H9 (cell line): ENCODE data around the gene DIS3L2. TPM values are rescaled to one million over a fixed set of nuclear protein-coding genes. Genes with fewer than 3 reads are reported as not detected.

Source experiments
- DNase-seq: peaks from one replicate; pipeline ENCODE4 v3.0.0-alpha.2; 2017
- H2AFZ ChIP-seq: one replicate; pipeline ENCODE4 v1.6.1; 2013; ENCODE audit warnings: mild to moderate bottlenecking, low read length, control low read depth, moderate library complexity
- H2AK5ac ChIP-seq: 2 replicates; pipeline ENCODE4 v1.6.1; 2013; ENCODE audit warnings: low read length, control low read depth, mixed read lengths; ENCODE audit not compliant: insufficient read length
- H2BK120ac ChIP-seq: one replicate; pipeline ENCODE4 v1.6.1; 2013; ENCODE audit warnings: low read depth, mild to moderate bottlenecking, low read length, control low read depth, inconsistent platforms; ENCODE audit not compliant: poor library complexity, severe bottlenecking
- H2BK12ac ChIP-seq: 2 replicates; pipeline ENCODE4 v1.6.1; 2013; ENCODE audit warnings: low read length, control low read depth, mixed read lengths, low read depth; ENCODE audit not compliant: insufficient read length
- H2BK15ac ChIP-seq: 2 replicates; pipeline ENCODE4 v1.6.1; 2013; ENCODE audit warnings: low read depth, low read length, control low read depth
- H2BK20ac ChIP-seq: one replicate; pipeline ENCODE4 v1.6.1; 2013; ENCODE audit warnings: low read depth, mild to moderate bottlenecking, low read length, control low read depth, inconsistent platforms; ENCODE audit not compliant: poor library complexity, severe bottlenecking
- H2BK5ac ChIP-seq: 2 replicates; pipeline ENCODE4 v1.6.1; 2013; ENCODE audit warnings: low read length, control low read depth, mixed read lengths; ENCODE audit not compliant: insufficient read length
- H3K14ac ChIP-seq: 2 replicates; pipeline ENCODE4 v1.6.1; 2013; ENCODE audit warnings: low read length, control low read depth; ENCODE audit not compliant: insufficient read depth
- H3K18ac ChIP-seq: 2 replicates; pipeline ENCODE4 v1.6.1; 2013; ENCODE audit warnings: low read depth, mild to moderate bottlenecking, mixed read lengths, low read length, control low read depth; ENCODE audit not compliant: insufficient read length
- H3K23ac ChIP-seq: 2 replicates; pipeline ENCODE4 v1.6.1; 2013; ENCODE audit warnings: low read length, control low read depth, mixed read lengths, low read depth; ENCODE audit not compliant: insufficient read length
- H3K23me2 ChIP-seq: 2 replicates; pipeline ENCODE4 v1.6.1; 2013; ENCODE audit warnings: low read depth, mild to moderate bottlenecking, mixed read lengths, low read length, control low read depth; ENCODE audit not compliant: insufficient read length, poor library complexity, severe bottlenecking
- H3K27ac ChIP-seq: 2 replicates; pipeline ENCODE4 v1.5.1; 2013; ENCODE audit warnings: low read length, control low read depth, mixed read lengths, low read depth; ENCODE audit not compliant: insufficient read length
- H3K27me3 ChIP-seq: 2 replicates; pipeline ENCODE4 v1.6.1; 2013; ENCODE audit warnings: low read length, control low read depth, inconsistent platforms; ENCODE audit not compliant: insufficient read depth
- H3K4ac ChIP-seq: 2 replicates; pipeline ENCODE4 v1.6.1; 2013; ENCODE audit warnings: low read depth, mild to moderate bottlenecking, control low read depth, inconsistent platforms, low read length, moderate library complexity
- H3K4me1 ChIP-seq: 2 replicates; pipeline ENCODE4 v1.6.1; 2013; ENCODE audit warnings: low read length, control low read depth, inconsistent platforms; ENCODE audit not compliant: insufficient read depth
- H3K4me2 ChIP-seq: 2 replicates; pipeline ENCODE4 v1.6.1; 2013; ENCODE audit warnings: low read length, control low read depth, mixed read lengths; ENCODE audit not compliant: insufficient read length, insufficient read depth
- H3K56ac ChIP-seq: 2 replicates; pipeline ENCODE4 v1.6.1; 2013; ENCODE audit warnings: low read depth, mild to moderate bottlenecking, mixed read lengths, low read length, control low read depth; ENCODE audit not compliant: insufficient read length
- H3K79me1 ChIP-seq: 2 replicates; pipeline ENCODE4 v1.6.1; 2013; ENCODE audit warnings: low read depth, mild to moderate bottlenecking, moderate library complexity, low read length, control low read depth, inconsistent platforms; ENCODE audit not compliant: insufficient read depth, poor library complexity, severe bottlenecking
- H3K79me2 ChIP-seq: 2 replicates; pipeline ENCODE4 v1.6.1; 2013; ENCODE audit warnings: low read length, control low read depth, inconsistent platforms; ENCODE audit not compliant: insufficient read depth
- H3K9ac ChIP-seq: 2 replicates; pipeline ENCODE4 v1.6.1; 2013; ENCODE audit warnings: low read length, control low read depth, mixed read lengths; ENCODE audit not compliant: insufficient read length; ENCODE audit errors: extremely low read depth
- H3K9me3 ChIP-seq: one replicate; pipeline ENCODE4 v1.6.1; 2013; ENCODE audit warnings: low read depth, low read length, inconsistent platforms; ENCODE audit not compliant: control insufficient read depth
- H3T11ph ChIP-seq: one replicate; pipeline ENCODE4 v1.6.1; 2013; ENCODE audit warnings: mild to moderate bottlenecking, low read length, control low read depth, inconsistent platforms
- H4K20me1 ChIP-seq: one replicate; pipeline ENCODE4 v1.6.1; 2013; ENCODE audit not compliant: control insufficient read depth, insufficient read length, insufficient read depth
- H4K5ac ChIP-seq: 2 replicates; pipeline ENCODE4 v1.6.1; 2013; ENCODE audit warnings: low read depth, mild to moderate bottlenecking, mixed read lengths, low read length, control low read depth; ENCODE audit not compliant: insufficient read length
- H4K8ac ChIP-seq: replicated peaks from 2 replicates; pipeline ENCODE4 v1.6.1; 2013; ENCODE audit warnings: low read length, control low read depth, mixed read lengths, low read depth; ENCODE audit not compliant: insufficient read length
- H4K91ac ChIP-seq: 2 replicates; pipeline ENCODE4 v1.6.1; 2013; ENCODE audit warnings: low read depth, mild to moderate bottlenecking, moderate library complexity, mixed read lengths, low read length, control low read depth; ENCODE audit not compliant: insufficient read length
- H3K27ac Mint-ChIP-seq, 3 experiments: 2 replicates in 2 of 3; 3 replicates in 1 of 3; pipeline ENCODE4 v1.8.0; 2020 to 2021; ENCODE audit warnings: mixed read lengths in 3 of 3, mild to moderate bottlenecking in 1 of 3, moderate library complexity in 1 of 3
- H3K27me3 Mint-ChIP-seq: 2 replicates; pipeline ENCODE4 v1.8.0; 2021; ENCODE audit warnings: low read depth, mild to moderate bottlenecking, moderate library complexity, mixed read lengths
- H3K36me3 Mint-ChIP-seq, 3 experiments: 2 replicates in 2 of 3; 3 replicates in 1 of 3; pipeline ENCODE4 v1.8.0; 2020 to 2021; ENCODE audit warnings: low read depth in 3 of 3, mixed read lengths in 3 of 3; ENCODE audit not compliant: insufficient read depth in 1 of 3
- H3K4me1 Mint-ChIP-seq, 2 experiments: 2 replicates each; pipeline ENCODE4 v1.8.0; 2020; ENCODE audit warnings: mixed read lengths in 2 of 2
- H3K4me3 Mint-ChIP-seq, 2 experiments: 2 replicates in 1 of 2; 3 replicates in 1 of 2; pipeline ENCODE4 v1.8.0; 2020 to 2021; ENCODE audit warnings: mild to moderate bottlenecking in 2 of 2, mixed read lengths in 2 of 2, moderate library complexity in 1 of 2
- H3K9me3 Mint-ChIP-seq, 2 experiments: 2 replicates in 1 of 2; 3 replicates in 1 of 2; pipeline ENCODE4 v1.8.0; 2020; ENCODE audit warnings: mild to moderate bottlenecking in 2 of 2, mixed read lengths in 2 of 2, moderate library complexity in 1 of 2
- CTCF ChIP-seq: fragments of 200-600 bp; sonication (generic); conservative IDR thresholded peaks from 3 replicates; pipeline ENCODE4 v1.8.0; 2021; ENCODE audit warnings: antibody characterized with exemption, mild to moderate bottlenecking
- WGBS: extraction: QIAGEN DNeasy Blood & Tissue Kit; methylation state at CpG from one replicate; pipeline ENCODE4 v1.1.7; 2013; ENCODE audit warnings: missing lambda C conversion rate, low lambda C conversion rate, mixed read lengths; ENCODE audit not compliant: insufficient read length; ENCODE audit errors: extremely low coverage; 5-methylcytosine and 5-hydroxymethylcytosine counted together
- total RNA-seq: library from RNA; stranded (reverse); gene quantifications from 2 replicates; pipeline ENCODE4 v1.2.1, GENCODE V29; 2021

DIS3L2 gene
- total RNA-seq, 1 experiment from 2014 or later, result 28.1 TPM

- Histone ChIP-seq H2AK5ac (no peak overlapping the region), H3K4me1 (no peaks in the 10 kb centered on the region)
- H3K36me3 Mint-ChIP-seq, result no peaks in the 10 kb centered on the region
These were observed 25.0 kb upstream of the DIS3L2 start for GRCh38 chr2:231936491-231936890.

More at GRCh38 chr2:231936491-231936890, 25.0 kb upstream of the DIS3L2 start:
- Histone ChIP-seq H2AFZ (no peak overlapping the region), H3K79me1 (no peaks in the 10 kb centered on the region), H4K20me1 (no peaks in the 10 kb centered on the region), H3T11ph (no peak overlapping the region), H3K23ac (no peak overlapping the region), H3K18ac (peak overlapping the region; percentile 18), H3K9me3 (no peaks in the 10 kb centered on the region), H2BK120ac (no peak overlapping the region), H4K91ac (no peak overlapping the region), H3K79me2 (no peaks in the 10 kb centered on the region), H2BK5ac (no peak overlapping the region), H3K4ac (no peak overlapping the region), H2BK15ac (no peak overlapping the region), H2BK12ac (no peak overlapping the region), H3K27me3 (no peaks in the 10 kb centered on the region), H4K5ac (no peak overlapping the region), H3K9ac (no peak overlapping the region), H3K27ac (no peak overlapping the region), H3K56ac (no peak overlapping the region), H3K14ac (no peak overlapping the region), H2BK20ac (no peak overlapping the region), H4K8ac (no peak overlapping the region), H3K4me2 (no peak overlapping the region), H3K23me2 (no peaks in the 10 kb centered on the region)
- Mint-ChIP-seq H3K4me1 (no peaks in the 10 kb centered on the region), H3K9me3 (no peaks in the 10 kb centered on the region; a peak in 1 of 5 replicates), H3K27me3 (peaks cover 7% of the 10 kb centered on the region), H3K27ac (no peak overlapping the region), H3K4me3 (no peak overlapping the region)
- WGBS, result no CpG with 5 or more reads among the region's 4 CpGs
- no peak for DNase-seq
- no peak for TF ChIP-seq CTCF
